Stimulated activated CD8-positive, alpha-beta memory T cell treated with anti-CD3 and anti-CD28 coated beads, Interleukin-12 subunit alpha, Interleukin-12 subunit beta, amount 100 ng/mL, for 24 hours (primary cell): ENCODE data around the gene NRP2.

Source experiments
- DNase-seq: peaks from one replicate; pipeline ENCODE4 v3.0.0-alpha.2; 2020; ENCODE audit errors: extremely low read depth

The NRP2 gene

DNA sequence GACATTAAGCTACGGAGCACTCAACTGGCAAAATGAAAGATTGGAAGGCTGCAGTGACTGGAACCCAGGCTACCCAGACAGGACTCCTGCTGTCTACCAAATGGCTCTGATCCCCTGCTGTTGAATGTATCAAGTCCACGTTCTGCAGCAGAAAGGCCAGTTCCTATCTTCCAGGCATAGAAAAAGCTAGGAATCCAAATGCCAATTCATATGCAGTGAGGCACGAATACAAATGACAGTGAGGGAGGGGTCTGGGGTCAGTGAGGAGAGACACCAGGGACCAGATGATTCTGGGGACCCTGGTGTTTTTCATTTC, 5.3 kb downstream of the NRP2 start:
- no peak for DNase-seq

DNA sequence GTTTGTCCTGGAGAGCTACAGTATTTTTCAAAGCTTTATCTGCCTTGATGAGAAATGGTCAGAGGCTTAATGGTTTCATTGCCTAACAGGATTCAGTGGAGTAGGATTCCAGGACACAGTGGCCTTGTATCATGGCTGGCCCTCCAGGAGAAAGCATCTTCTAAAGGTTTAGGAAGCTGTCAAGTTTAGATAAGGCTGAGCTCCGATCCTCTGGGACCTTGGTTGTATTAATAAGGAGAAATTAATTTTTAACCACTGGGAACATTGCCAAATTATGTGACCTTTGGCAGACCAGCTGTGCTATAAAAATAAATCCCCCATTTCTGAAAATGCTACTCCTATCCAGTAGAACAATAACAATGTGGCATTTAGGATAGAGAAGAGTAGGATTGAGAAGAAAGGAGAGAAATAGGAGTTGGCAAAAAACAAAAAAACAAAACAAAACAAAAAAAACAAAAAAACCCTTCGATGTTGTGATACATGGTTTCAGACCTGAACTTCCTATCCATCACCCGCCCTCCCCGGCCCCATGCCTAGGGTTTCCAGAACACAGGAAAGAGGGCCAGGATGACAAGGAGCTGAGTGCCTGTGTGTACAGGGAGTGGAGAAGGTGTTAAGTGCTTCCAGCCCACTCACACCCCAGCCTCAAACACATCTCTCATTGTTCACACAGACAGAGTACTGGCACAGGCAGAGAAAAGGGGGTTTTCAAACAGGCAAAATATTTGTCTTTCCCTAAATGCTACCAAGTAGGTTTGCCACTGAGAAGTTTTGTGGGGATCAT, 6.3 kb downstream of the NRP2 start:
- no peak for DNase-seq

DNA sequence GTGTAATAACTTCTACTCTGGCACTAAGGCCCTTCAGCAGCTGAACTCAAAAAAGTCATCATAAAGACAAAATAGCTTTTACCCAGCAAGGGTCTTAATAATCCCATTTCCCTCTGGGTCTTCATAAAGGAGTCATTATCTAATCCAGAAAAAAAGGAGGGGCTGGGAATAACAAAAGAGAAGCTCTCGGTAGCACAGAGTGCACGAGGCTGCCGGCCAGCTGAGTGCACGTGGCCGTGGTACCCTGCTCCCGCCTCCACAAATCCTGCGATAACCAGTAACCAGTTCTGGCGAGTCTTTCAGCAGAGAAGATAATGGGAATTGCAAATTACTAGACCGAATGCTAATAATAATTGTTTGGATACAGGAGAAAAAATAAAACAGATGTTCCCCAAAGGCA, 7.5 kb downstream of the NRP2 start:
- no peak for DNase-seq

DNA sequence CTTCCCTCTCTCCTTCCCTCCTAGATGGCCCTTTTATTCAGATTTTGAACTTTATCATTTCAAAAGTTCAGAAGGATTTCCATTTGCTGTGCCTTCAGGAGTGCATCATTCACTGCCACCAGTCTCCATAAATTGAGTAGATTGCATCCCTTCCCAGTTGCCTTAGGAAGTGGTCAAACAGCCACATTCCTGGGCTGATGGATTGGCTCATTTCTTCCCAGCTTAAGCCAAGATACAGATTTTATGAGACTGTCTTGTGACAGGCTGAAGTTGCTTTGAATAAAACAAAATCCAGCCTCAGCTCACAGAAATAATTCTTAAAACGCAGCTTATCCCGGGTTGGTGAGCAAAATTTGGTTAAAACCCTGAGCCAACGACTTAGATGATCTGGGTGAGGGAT, 9.8 kb downstream of the NRP2 start:
- no peak for DNase-seq

DNA sequence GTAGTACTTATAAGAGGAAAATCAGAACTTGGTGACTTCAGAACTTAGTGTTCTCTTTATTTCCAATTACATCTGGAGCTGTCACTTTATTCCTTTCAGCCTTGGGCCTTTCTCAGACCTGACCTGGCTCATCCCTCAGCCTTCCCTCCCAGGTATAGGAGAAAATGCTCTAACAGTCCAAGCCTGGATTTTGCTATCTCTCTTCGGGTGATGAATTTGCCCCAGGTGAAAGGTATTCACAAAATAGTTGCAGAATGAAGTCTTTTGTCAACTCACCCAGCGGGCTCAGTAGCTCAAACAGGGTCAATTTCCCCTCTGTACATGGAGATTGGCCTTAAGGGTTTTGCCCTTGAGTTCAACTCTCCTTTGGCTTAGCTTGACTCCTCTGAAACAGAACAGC, 12.0 kb downstream of the NRP2 start:
- no peak for DNase-seq

DNA sequence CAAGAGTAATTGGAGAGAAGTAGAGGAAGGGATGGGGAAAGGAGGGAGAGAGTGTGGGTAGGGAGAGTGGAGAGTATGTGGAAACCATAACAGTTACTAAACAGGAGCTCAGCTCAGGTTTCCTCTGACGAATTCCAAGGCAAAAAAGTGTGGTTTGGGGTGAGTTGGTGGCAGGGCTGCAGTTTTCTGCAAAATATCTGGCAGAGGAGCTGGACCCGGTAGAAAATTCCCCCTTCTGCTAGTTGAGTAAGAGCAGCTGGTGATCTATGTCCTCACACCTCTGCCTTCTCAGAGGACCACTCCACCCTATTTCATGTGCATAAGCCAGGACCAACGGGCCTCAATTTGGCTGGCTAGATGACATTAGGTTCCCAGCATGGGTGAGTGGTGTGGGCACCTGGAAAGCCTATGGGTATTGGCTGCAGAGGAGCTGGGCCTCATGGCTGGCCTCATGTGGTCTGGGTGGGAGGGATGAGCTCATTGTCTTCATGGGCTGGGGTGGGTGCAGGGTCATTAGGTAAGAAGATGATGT, 13.2 kb downstream of the NRP2 start:
- DNase-seq, result no peak

DNA sequence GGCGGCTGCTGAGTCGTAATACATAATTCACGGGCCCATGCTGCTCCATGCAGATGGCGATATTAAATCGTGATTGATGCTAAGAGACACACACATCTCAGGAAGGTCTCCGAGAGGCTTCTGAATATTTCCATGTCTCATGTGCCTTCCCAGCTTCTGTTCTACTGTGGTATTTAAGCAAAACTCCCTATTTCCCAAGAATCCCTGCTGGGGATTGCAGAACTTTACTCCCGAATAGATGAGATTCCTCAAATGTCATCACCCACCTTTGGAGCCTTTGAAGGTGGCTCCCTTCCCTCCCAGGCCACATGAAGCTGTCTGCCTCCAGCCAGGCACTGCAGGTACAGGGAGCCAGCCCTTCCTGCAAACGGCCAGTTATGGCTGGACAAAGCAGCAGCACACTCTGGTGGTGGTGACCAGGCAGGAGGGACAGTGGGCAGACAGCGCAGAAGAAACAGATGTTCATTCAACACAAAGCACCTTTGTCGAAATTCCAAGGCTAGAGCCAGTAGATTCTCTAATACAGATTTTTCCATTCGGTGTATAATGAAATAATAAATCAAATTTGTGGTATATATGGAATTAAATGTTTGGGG, 14.1 kb downstream of the NRP2 start:
- no peak for DNase-seq

DNA sequence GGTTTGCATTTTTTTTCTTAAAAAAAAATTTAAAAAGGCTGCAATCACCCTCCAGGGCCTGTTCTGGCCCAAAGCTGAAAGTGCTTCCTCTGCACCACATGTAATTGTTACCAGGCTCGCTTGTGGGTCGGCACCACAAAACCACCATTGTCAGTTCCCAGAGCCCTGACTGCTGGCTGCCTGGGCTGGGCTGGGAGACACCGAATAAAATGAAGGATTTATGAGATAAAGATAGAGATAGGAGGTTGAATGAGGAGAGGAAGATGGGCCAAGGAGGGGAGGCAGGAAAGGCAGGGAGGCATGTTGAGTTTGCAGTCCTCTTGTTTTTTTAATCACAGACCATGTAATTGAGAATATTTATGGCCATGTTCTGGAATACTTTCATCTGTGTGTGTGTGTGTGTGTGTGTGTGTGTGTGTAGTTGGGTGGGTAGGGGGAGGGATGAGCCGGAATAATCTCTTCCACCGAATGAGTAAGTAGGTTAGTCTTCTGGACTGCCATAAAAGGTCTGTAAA, 14.7 kb downstream of the NRP2 start:
- no peak for DNase-seq

DNA sequence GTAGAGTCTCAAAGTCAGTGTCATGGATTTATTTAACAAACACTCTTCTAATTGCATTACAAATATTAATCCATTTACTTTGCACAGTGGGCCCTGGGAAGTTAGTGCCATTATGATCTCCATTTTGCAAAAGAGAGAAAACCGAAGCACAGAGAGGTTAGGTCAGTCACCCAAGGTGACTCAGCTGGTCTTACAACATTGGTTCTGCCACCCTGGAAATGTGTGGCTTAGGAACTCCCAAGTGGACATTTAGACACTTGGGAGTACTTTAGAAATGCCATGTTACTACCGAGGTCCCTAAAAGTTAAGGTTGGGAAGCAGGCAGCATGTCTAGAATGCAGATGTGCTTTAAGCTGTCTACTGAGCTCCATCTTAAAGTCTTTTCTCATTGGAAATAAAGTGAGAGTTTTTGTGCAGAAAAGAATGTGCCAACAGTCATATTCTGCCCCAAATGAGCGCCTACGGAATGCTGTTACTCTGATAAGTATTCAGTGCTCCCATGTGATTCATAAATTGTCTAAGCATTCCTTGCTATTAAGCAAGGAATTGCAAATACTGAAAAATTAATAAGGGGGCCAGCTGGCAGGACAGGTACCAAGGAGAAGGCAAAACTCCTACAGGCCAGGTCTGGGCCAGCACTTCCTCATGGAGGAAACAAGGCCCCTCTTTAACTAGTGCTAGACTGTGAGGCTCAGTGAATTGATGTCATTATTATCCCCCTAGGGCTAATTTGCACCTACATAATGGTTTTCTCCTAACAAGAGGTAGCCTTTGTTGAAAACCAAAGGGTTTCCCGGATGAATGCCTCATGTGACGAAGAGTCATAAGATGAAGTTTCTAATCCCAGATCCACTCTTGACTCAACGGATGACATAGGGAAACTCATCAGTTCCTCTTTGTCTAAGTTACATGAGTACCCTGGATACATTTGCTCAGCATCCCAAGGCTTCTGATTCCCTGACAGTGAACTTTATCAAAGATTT, 16.3 kb downstream of the NRP2 start:
- no peak for DNase-seq

DNA sequence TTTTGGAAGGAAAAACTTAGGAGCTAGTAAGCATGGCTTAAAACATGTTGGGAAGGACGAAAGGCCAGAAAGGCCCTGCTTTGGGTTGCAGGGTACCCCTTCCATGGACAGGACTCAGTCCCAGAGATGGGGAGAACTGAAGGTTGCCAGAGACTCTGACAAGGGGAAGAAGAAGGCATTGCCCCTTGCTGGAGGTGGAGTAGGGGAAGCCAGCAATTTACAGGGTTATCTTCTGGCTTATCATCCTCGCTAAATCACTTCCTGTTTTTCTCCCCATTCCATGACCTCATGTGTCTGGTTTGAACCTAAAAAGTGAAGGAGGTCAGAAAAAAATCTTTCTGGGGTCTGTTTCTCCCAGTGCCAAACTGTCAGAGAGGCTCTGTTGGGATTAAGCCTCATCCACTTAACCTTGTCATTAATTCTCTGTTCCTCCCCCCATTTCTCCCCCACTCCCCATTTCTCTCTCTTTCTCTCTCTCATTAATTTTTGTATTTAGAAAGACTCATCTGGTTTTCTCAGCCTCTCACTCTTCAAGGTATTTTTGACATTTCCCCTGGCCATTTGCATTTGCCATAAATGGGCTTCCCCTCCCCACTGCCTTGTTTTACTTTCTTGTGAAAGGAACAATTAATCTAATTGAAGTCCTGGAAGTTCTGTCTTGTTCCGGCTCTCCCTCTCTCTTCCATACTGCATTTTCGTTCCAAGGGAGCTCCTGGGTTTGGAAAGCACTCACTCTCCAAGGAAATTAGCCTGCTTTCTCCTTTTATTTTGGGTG, 17.4 kb downstream of the NRP2 start:
- DNase-seq, result no peak

DNA sequence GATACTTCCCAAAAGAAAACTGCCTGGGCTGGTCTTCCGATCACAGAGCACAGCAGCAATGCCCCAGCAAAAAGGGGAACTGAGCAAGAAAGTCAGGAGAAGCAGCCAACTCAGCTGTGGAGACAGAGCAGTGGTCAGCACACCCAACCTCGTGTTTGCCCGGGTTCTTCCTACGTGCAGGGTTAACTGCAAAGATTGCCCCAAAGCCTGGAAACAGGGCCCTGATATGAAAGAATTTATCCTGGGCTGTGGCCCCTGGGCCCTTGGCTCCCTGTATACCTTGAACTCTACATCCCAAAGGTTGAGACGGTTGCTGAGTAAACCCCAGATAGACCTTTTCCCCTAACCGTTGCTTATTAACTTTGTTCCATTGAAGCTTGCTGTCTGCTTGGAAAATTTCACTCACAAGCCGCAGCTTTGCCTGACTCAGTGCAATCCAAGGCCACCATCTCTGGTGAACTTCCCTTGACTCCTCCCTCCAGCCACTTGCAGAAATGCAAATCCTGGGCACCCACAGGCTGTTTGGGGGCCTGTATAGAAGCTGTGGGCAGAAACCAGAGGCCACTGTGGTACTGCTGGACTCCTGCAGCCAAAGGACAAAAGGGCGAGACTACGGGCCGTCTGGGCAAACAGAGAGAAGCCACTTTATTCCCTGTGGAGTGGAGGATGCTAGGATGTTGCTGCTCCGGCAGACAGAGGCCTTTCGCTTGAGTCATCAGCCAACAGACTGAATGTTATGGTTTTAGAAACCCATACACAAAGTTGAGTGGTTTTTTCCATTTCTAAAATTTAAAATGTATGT, 18.2 kb downstream of the NRP2 start:
- no peak for DNase-seq

DNA sequence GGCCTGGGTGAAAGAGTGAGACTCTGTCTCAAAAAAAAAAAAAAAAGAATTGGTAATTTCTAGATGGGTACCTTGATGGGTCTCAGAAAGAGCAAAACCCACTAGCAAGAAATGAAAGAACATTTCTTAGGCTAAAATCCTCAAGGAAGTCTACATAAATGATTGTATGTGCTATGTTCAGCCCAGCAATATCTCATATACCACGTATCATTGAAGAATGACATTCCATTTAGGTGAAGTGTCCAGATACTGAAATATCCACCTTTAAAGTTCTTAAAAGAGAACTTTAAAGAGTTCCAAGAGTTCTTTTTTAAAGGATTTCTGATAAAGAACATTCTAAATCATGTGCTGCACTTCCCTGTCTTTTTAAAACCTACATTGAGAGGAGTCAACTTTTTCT, 19.2 kb downstream of the NRP2 start:
- DNase-seq, result no peak

DNA sequence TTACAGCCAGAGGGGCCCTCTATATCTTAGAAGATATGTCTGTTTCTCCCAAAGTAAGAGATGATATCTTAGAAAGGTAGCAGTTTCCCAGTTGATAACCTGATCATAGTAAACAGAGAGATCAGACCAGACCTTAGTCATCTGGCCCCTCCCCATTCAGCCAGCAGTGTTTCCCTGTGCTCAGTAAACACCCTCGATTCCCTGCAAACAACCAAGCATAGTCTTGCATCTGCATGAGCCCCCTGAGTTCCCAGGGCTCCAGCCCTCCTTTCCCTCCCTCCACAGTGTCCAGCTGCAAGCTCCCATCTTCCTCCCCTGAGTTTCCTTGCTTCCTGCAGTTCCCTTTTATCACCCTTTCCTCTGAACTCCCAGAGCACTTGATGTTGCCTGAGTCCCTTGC, 20.3 kb downstream of the NRP2 start:
- no peak for DNase-seq

DNA sequence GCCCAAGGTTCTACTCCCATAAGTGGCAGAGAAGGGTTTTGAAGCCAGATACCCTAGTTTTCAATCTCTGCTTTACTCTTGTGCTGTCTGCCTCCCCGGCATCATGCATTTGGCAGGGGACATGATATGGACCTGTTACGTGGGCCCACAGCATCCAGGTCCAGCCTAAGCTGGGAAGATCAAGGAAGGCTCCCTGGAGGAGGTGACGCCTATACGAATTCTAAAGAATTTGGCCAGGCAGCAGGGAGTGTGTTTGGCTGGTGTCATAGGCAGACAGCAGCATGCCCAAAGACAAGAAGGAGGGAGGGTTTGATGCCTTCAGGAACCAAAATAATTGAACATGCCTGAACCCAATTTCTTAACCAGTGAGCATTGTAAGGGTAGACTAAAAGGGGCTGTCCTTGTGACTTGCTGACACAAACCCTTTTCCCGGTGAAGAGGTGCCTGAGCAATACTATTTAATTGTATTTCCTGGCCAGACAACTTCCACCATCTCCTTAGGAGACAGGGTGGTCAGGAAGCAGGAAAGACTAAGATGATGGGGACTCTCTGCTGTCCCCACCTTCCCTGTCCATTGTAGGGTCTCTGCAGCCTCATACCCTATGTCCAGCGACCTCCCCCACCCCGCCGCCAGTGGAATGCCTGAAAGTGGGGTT, 21.3 kb downstream of the NRP2 start:
- no peak for DNase-seq

DNA sequence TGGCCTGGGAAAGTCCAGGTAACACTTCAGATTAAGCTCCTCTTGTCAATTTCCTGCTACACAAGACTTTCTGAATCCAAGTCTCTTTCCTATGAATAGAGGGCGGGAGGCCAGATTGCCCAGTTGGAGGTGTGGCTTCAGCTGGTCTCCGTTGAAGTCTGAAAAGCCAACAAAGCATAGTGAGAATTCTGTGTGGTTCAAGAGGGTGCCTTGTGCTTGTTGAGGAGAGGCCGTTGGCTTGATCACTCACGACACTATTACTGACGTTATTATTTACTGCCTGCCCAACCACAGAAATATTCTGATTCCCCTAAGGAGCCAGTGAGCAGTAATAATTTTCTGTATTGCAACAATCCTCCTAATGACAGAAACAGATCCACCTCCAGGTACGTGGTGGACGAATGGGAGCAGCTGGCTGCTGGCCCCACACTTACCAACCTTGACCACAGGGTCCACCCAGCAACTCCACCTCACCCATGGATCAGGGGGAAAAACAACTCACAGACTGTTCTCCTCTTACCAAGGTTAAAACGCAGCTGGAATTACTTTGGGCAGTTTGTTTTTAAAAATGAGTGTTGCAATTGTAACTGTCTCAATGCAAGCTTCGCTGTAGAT, 21.9 kb downstream of the NRP2 start:
- no peak for DNase-seq

DNA sequence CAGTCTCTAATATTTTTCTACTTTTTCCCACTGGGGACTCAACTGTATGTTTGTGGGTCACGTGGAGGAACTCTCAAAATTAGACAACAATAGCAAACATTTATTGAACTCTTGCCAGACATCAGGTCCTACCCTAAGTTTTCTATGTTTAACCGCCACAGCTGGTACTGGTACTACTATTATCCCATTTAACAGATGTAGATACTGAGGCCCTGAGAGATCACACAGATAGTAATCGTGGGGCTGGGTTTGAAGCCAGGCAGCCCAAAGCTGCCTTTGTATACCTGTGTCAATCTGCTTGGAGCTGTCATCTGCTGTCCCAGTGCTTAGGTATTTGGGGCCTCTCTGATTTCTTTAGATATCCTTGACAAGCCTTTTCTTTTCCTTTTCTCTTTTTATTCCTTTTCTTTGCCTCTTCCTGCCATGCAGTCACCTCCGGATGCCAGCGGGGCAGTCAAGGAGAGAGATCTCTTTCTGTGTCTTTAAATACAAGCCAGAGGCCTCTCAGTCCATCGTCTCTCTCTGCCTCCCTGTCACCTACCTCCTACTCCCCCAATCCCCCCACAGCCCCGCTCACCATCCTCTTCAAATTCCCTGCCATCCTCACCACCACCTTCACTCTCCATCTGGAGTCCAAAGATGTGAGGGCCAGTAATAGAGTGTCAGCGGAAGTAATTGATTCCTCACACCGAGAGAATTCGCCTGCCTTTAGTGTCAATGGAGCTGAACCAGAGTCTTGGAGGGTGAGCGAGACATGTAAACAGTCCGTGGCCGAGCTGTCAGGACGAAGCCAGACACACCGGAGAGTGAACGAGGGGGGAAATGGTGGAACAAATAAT, 23.4 kb downstream of the NRP2 start:
- no peak for DNase-seq

DNA sequence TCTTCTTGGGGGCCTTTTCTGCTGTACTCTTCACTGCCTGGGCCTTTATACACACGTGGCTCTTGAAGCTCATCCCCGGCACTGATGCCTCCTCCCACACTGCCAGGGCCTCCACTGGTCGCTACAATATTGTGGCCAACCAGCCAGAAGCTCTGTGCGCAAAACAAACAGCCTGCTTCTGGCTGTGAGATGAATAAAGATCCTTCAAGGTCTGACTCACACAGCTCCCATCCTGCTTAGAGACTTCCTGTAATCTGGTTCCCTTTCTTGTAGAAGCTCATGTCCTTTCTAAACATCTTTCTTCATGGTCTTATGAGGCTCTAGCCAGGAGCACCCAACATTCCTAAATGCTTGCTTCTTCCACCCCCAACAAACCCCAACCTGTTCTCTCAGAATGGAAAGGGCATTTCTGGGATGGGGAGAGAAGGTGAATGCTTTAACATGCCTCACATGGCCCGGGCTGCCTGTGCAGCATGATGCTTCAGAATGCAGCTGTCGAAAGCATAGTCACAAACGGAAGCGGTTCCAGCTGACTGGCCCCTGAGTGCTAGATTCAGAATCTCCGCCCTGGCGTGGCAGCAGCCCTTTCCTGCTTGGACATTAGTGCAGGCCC, 24.6 kb downstream of the NRP2 start:
- DNase-seq, result no peak

DNA sequence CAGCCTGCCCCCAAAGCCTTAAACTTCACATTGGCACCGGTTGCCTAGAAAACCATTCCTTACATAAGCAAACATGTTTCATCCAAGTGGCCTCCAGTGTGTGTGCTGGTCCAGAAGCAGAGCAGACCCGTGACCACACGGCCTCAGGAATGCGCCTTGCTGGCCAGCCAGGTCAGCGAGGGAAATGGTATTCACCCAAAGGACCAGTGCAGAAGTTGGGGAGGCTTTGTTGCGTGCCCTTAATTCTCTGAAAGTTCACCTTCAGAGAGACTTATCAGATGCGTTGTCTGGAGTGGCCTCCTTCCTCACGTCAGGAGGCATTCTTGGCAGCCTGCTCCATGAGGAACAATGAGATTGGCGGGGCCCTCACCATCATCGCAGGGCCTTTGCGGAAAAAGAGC, 25.9 kb downstream of the NRP2 start:
- no peak for DNase-seq
